ENCODE data around the gene ZIC4. TPM values are rescaled to one million over a fixed set of nuclear protein-coding genes. Genes with fewer than 3 reads are reported as not detected.

Gene ZIC4
- polyA plus RNA-seq, 4 donors = 0.03 TPM; not detected in 3

- WGBS, 3 donors = 9 to 18% (median 12%) methylated on average over 23 of the region's 23 CpGs
- Histone ChIP-seq H3K36me3 (ENCODE audit: control insufficient read depth in 3 of 3, insufficient read depth in 2 of 3, low read depth in 1 of 3, low read length in 3 of 3) (no peaks in the 10 kb centered on the region), H3K9me3 (ENCODE audit: control insufficient read depth in 2 of 2, insufficient read depth in 1 of 2, low read depth in 1 of 2, low read length in 1 of 2) (peaks cover 2 to 12% of the 10 kb centered on the region in 2 donors), H3K27ac (ENCODE audit: low read depth in 1 of 3, low read length in 2 of 3) (no peak overlapping the region), H3K27me3 (ENCODE audit: control insufficient read depth in 3 of 3, insufficient read depth in 3 of 3, low read length in 3 of 3) (peaks cover 7 to 94% (median 60%) of the 10 kb centered on the region in 3 donors), H3K4me3 (ENCODE audit: low read depth in 1 of 3, low read length in 3 of 3) (no peak overlapping the region), H3K4me1 (ENCODE audit: control insufficient read depth in 3 of 3, insufficient read depth in 2 of 3, low read depth in 1 of 3, low read length in 2 of 3) (no peaks in the 10 kb centered on the region)
- FAIRE-seq = no peak
- DNase-seq = no peak
Observed at GRCh38 chr3:147385059-147386012, 21.0 kb downstream of the ZIC4 start.

- H3K4me1 ChIP-seq (ENCODE audit: control insufficient read depth in 3 of 3, insufficient read depth in 2 of 3, low read depth in 1 of 3, low read length in 2 of 3) = no peaks in the 10 kb centered on the region
- H3K27ac ChIP-seq (ENCODE audit: low read depth in 1 of 3, low read length in 2 of 3) = no peak overlapping the region
- H3K4me3 ChIP-seq (ENCODE audit: low read depth in 1 of 3, low read length in 3 of 3) = no peak overlapping the region
- FAIRE-seq (no peak), DNase-seq (no peak)
- peaks cover 2 to 9% of the 10 kb centered on the region in 2 donors for H3K9me3 ChIP-seq (ENCODE audit: control insufficient read depth in 2 of 2, insufficient read depth in 1 of 2, low read depth in 1 of 2, low read length in 1 of 2)
- H3K36me3 ChIP-seq (ENCODE audit: control insufficient read depth in 3 of 3, insufficient read depth in 2 of 3, low read depth in 1 of 3, low read length in 3 of 3) = no peaks in the 10 kb centered on the region
- H3K27me3 ChIP-seq (ENCODE audit: control insufficient read depth in 3 of 3, insufficient read depth in 3 of 3, low read length in 3 of 3) = peaks cover 2 to 94% (median 61%) of the 10 kb centered on the region in 3 donors
- WGBS, 3 donors = 9 to 25% (median 15%) methylated on average over 27 of the region's 27 CpGs
Observed at GRCh38 chr3:147384210-147385058, 21.9 kb downstream of the ZIC4 start.

DNA sequence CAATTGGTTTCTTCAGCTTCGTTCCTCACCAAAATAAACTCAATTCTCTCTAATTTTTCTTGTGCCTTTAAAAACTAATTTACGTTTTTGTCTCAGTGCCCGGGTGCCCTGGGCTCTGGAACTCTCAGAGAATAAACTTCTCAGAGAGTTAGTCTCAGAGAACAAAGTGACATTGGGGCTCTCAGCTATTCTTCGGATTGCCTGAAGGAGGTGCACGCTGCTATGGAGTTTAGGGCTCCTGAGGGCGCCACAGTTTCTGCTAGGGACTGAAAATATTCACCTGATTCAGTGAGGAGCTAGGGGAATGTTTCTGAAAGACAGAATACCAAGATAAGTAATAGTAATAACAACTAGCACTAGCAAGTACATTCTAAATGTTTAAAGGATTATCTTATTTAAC lies 22.7 kb downstream of the ZIC4 start:
- peak in 1 of 2 donors; percentile 1 for DNase-seq
- Histone ChIP-seq H3K27ac (ENCODE audit: low read depth in 1 of 3, low read length in 2 of 3) (no peak overlapping the region), H3K36me3 (ENCODE audit: control insufficient read depth in 3 of 3, insufficient read depth in 2 of 3, low read depth in 1 of 3, low read length in 3 of 3) (no peaks in the 10 kb centered on the region), H3K27me3 (ENCODE audit: control insufficient read depth in 3 of 3, insufficient read depth in 3 of 3, low read length in 3 of 3) (peaks cover 2 to 91% (median 56%) of the 10 kb centered on the region in 3 donors), H3K9me3 (ENCODE audit: control insufficient read depth in 2 of 2, insufficient read depth in 1 of 2, low read depth in 1 of 2, low read length in 1 of 2) (peaks cover 2 to 9% of the 10 kb centered on the region in 2 donors), H3K4me1 (ENCODE audit: control insufficient read depth in 3 of 3, insufficient read depth in 2 of 3, low read depth in 1 of 3, low read length in 2 of 3) (no peaks in the 10 kb centered on the region), H3K4me3 (ENCODE audit: low read depth in 1 of 3, low read length in 3 of 3) (no peak overlapping the region)
- FAIRE-seq = no peak
- WGBS, 3 donors = 4 to 7% (median 6%) methylated on average over 6 of the region's 6 CpGs

GRCh38 chr3:147381596-147381995 lies 24.7 kb downstream of the ZIC4 start:
- Histone ChIP-seq H3K27me3 (ENCODE audit: control insufficient read depth in 3 of 3, insufficient read depth in 3 of 3, low read length in 3 of 3) (peaks cover 0 to 90% (median 52%) of the 10 kb centered on the region in 3 donors), H3K4me1 (ENCODE audit: control insufficient read depth in 3 of 3, insufficient read depth in 2 of 3, low read depth in 1 of 3, low read length in 2 of 3) (no peaks in the 10 kb centered on the region), H3K4me3 (ENCODE audit: low read depth in 1 of 3, low read length in 3 of 3) (no peak overlapping the region), H3K9me3 (ENCODE audit: control insufficient read depth in 2 of 2, insufficient read depth in 1 of 2, low read depth in 1 of 2, low read length in 1 of 2) (peaks cover 2 to 10% of the 10 kb centered on the region in 2 donors), H3K27ac (ENCODE audit: low read depth in 1 of 3, low read length in 2 of 3) (no peak overlapping the region), H3K36me3 (ENCODE audit: control insufficient read depth in 3 of 3, insufficient read depth in 2 of 3, low read depth in 1 of 3, low read length in 3 of 3) (no peaks in the 10 kb centered on the region)
- WGBS, 3 donors = 9 to 12% (median 9%) methylated on average over 6 of the region's 6 CpGs
- DNase-seq = no peak
- no peak for FAIRE-seq

DNA sequence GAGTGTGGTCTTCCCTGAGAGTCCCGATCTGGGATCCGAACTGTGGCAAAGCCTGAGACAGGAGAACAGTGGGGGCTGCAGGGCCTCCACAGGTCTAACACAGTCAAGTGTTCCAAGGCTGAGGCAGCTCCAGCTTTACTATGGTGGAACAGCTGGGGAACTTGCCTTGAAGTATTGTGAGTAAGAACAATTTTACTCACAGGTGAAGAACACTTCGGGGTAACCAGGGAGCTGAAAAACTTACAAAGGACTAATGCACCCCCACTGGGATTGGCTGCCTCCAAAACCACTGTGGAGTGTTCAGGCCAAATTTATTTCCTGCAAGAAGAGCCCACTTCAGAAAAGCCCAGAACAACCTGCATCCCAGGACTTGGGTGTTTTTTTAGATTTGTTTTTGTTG lies 25.4 kb downstream of the ZIC4 start:
- DNase-seq (no peak), FAIRE-seq (no peak)
- 9 to 22% (median 13%) methylated on average over 3 of the region's 3 CpGs for WGBS, 3 donors
- Histone ChIP-seq H3K4me1 (ENCODE audit: control insufficient read depth in 3 of 3, insufficient read depth in 2 of 3, low read depth in 1 of 3, low read length in 2 of 3) (no peaks in the 10 kb centered on the region), H3K9me3 (ENCODE audit: control insufficient read depth in 2 of 2, insufficient read depth in 1 of 2, low read depth in 1 of 2, low read length in 1 of 2) (peaks cover 2 to 10% of the 10 kb centered on the region in 2 donors), H3K27me3 (ENCODE audit: control insufficient read depth in 3 of 3, insufficient read depth in 3 of 3, low read length in 3 of 3) (peaks cover 0 to 89% (median 52%) of the 10 kb centered on the region in 3 donors), H3K27ac (ENCODE audit: low read depth in 1 of 3, low read length in 2 of 3) (no peak overlapping the region), H3K4me3 (ENCODE audit: low read depth in 1 of 3, low read length in 3 of 3) (no peak overlapping the region), H3K36me3 (ENCODE audit: control insufficient read depth in 3 of 3, insufficient read depth in 2 of 3, low read depth in 1 of 3, low read length in 3 of 3) (no peaks in the 10 kb centered on the region)

- H3K27me3 ChIP-seq (ENCODE audit: control insufficient read depth in 3 of 3, insufficient read depth in 3 of 3, low read length in 3 of 3) = peaks cover 0 to 84% (median 48%) of the 10 kb centered on the region in 3 donors
- DNase-seq (no peak), FAIRE-seq (no peak)
- peaks cover 2 to 10% of the 10 kb centered on the region in 2 donors for H3K9me3 ChIP-seq (ENCODE audit: control insufficient read depth in 2 of 2, insufficient read depth in 1 of 2, low read depth in 1 of 2, low read length in 1 of 2)
- no peaks in the 10 kb centered on the region for H3K4me1 ChIP-seq (ENCODE audit: control insufficient read depth in 3 of 3, insufficient read depth in 2 of 3, low read depth in 1 of 3, low read length in 2 of 3)
- H3K4me3 ChIP-seq (ENCODE audit: low read depth in 1 of 3, low read length in 3 of 3) = no peak overlapping the region
- H3K27ac ChIP-seq (ENCODE audit: low read depth in 1 of 3, low read length in 2 of 3) = no peak overlapping the region
- 9 to 20% (median 14%) methylated on average over 26 of the region's 26 CpGs for WGBS, 3 donors
- H3K36me3 ChIP-seq (ENCODE audit: control insufficient read depth in 3 of 3, insufficient read depth in 2 of 3, low read depth in 1 of 3, low read length in 3 of 3) = no peaks in the 10 kb centered on the region
Observed at GRCh38 chr3:147380387-147380951, 25.9 kb downstream of the ZIC4 start.

GRCh38 chr3:147379651-147380050 lies 26.7 kb downstream of the ZIC4 start:
- H3K27me3 ChIP-seq (ENCODE audit: control insufficient read depth in 3 of 3, insufficient read depth in 3 of 3, low read length in 3 of 3) = peaks cover 0 to 84% (median 42%) of the 10 kb centered on the region in 3 donors
- no peak overlapping the region for H3K27ac ChIP-seq (ENCODE audit: low read depth in 1 of 3, low read length in 2 of 3)
- H3K36me3 ChIP-seq (ENCODE audit: control insufficient read depth in 3 of 3, insufficient read depth in 2 of 3, low read depth in 1 of 3, low read length in 3 of 3) = no peaks in the 10 kb centered on the region
- WGBS, 3 donors = 9 to 12% (median 12%) methylated on average over 10 of the region's 10 CpGs
- H3K4me3 ChIP-seq (ENCODE audit: low read depth in 1 of 3, low read length in 3 of 3) = no peak overlapping the region
- peaks cover 0 to 5% of the 10 kb centered on the region in 2 donors for H3K9me3 ChIP-seq (ENCODE audit: control insufficient read depth in 2 of 2, insufficient read depth in 1 of 2, low read depth in 1 of 2, low read length in 1 of 2)
- DNase-seq (no peak), FAIRE-seq (no peak)
- no peaks in the 10 kb centered on the region for H3K4me1 ChIP-seq (ENCODE audit: control insufficient read depth in 3 of 3, insufficient read depth in 2 of 3, low read depth in 1 of 3, low read length in 2 of 3)

All from small intestine (tissue), 7 donors.